Stimulated activated naive B cell treated with anti-CD40 and anti-IgM and Interleukin-4, amounts not matched to agents 10 μg/mL and 1 μg/mL and 100 μg/mL, for 72 hours (primary cell): Measurements from ENCODE around the gene PACS1.

ENCODE experiments used
- ATAC-seq, 2 donors: fragments of 150-1000 bp; cut with Tn5 transposase; replicated peaks; 2 replicates each; pipeline ENCODE4 v1.10.0; 2021; ENCODE audit warnings: moderate library complexity in 1 of 2
- DNase-seq: peaks from one replicate; pipeline ENCODE4 v3.0.0; 2021
- H3K27ac Mint-ChIP-seq: one replicate; pipeline ENCODE4 v1.8.0; 2022; ENCODE audit warnings: mild to moderate bottlenecking, mixed read lengths
- H3K27me3 Mint-ChIP-seq, 2 donors: one replicate each; pipeline ENCODE4 v1.8.0; 2022; ENCODE audit warnings: mixed read lengths in 2 of 2
- H3K36me3 Mint-ChIP-seq, 2 donors: one replicate each; pipeline ENCODE4 v1.8.0; 2022; ENCODE audit warnings: mixed read lengths in 2 of 2, mild to moderate bottlenecking in 1 of 2
- H3K4me1 Mint-ChIP-seq, 2 donors: one replicate each; pipeline ENCODE4 v1.8.0; 2022; ENCODE audit warnings: mixed read lengths in 2 of 2, mild to moderate bottlenecking in 1 of 2
- H3K4me3 Mint-ChIP-seq, 2 donors: one replicate each; pipeline ENCODE4 v1.8.0; 2022; ENCODE audit warnings: mild to moderate bottlenecking in 2 of 2, mixed read lengths in 2 of 2, moderate library complexity in 1 of 2
- H3K9me3 Mint-ChIP-seq, 2 donors: one replicate each; pipeline ENCODE4 v1.8.0; 2022; ENCODE audit warnings: mixed read lengths in 2 of 2, mild to moderate bottlenecking in 1 of 2

PACS1 gene

DNA sequence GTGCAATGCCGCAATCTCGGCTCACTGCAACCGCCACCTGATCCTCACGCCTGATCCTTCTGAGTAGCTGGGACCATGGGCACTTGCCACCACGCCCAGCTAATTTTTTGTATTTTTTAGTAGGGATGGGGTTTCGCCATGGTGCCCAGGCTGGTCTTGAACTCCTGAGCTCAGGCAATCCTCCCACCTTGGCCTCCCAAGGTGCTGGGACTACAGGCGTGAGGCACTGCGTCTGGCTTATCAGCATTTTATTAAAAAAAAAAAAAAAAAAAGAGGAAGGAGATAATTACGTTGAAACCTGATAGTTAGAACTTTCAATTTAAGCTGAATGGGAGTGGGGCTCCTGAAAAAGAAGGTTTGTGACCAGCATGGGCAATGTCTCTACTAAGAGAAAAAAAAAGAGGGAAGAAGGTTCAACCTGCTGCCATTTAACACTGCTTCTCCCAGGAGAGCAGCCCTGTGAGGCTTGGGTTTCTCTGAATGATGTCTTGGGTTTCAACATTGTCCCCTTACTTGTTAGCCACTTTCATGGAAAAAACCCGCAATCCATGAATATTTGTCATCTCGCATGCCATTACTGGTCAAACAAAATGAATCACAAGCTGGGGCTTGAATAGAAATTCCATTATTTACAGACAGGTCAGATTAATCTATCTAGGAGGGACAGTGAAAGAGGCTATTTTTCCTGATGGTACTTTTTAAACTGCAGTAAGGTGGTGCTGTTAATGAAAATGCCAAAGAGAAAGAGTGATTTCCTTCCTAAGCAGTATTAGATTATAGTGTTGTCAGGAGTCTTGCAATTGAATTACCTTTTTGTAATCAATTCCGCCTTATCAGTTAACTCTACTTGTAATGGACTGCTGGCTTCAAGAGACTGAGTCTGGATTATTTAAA is 72.5 kb downstream of the PACS1 start:
- H3K27ac Mint-ChIP-seq: peak overlapping the region; percentile 47
- H3K27me3 Mint-ChIP-seq: no peaks in the 10 kb centered on the region
- peaks cover 19 to 28% of the 10 kb centered on the region in 2 donors for H3K36me3 Mint-ChIP-seq
- peaks cover 45 to 69% of the 10 kb centered on the region in 2 donors for H3K4me1 Mint-ChIP-seq
- ATAC-seq (peak; percentile 38 to 41), DNase-seq (no peak)
- peaks cover 0 to 3% of the 10 kb centered on the region in 2 donors for H3K9me3 Mint-ChIP-seq
- peak overlapping the region; percentile 11 to 71 for H3K4me3 Mint-ChIP-seq

- Mint-ChIP-seq H3K27ac (peak overlapping the region; percentile 56), H3K4me3 (peak overlapping the region in 1 of 2 donors; percentile 11), H3K9me3 (peaks cover 0 to 3% of the 10 kb centered on the region in 2 donors), H3K27me3 (no peaks in the 10 kb centered on the region), H3K36me3 (peaks cover 19 to 28% of the 10 kb centered on the region in 2 donors), H3K4me1 (peaks cover 44 to 66% of the 10 kb centered on the region in 2 donors)
- ATAC-seq: no peak
- DNase-seq: no peak
These were observed 73.1 kb downstream of the PACS1 start for GRCh38 chr11:66143264-66143566.

GRCh38 chr11:66143996-66144678 is 74.1 kb downstream of the PACS1 start:
- peaks cover 40 to 58% of the 10 kb centered on the region in 2 donors for H3K4me1 Mint-ChIP-seq
- DNase-seq: no peak
- ATAC-seq: no peak
- peaks cover 19 to 28% of the 10 kb centered on the region in 2 donors for H3K36me3 Mint-ChIP-seq
- no peaks in the 10 kb centered on the region for H3K27me3 Mint-ChIP-seq
- peak overlapping the region; percentile 3 for H3K27ac Mint-ChIP-seq
- H3K9me3 Mint-ChIP-seq: peaks cover 0 to 3% of the 10 kb centered on the region in 2 donors
- H3K4me3 Mint-ChIP-seq: no peak overlapping the region

DNA sequence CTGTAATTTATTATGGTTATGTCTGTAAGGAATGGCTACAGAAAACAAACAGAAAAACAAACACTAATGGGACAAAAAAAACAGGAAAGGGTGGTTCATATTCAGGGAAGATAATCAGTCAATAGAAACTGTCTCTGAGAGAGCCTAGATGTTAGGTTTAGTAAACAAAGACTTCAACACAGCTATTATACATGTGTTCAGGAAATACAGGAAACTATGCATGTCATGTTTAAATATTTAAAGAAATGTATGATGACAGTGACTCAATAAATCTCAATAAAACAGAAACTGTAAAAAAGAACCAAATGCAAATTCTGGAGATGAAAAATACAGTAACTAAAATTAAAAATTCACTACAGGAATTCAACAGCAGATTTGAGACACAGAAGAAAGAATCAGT is 76.0 kb downstream of the PACS1 start:
- H3K9me3 Mint-ChIP-seq: peaks cover 0 to 3% of the 10 kb centered on the region in 2 donors
- H3K36me3 Mint-ChIP-seq: peaks cover 15 to 32% of the 10 kb centered on the region in 2 donors
- no peak overlapping the region for H3K27ac Mint-ChIP-seq
- H3K4me3 Mint-ChIP-seq: no peak overlapping the region
- no peaks in the 10 kb centered on the region for H3K27me3 Mint-ChIP-seq
- no peak for ATAC-seq
- peaks cover 40 to 67% of the 10 kb centered on the region in 2 donors for H3K4me1 Mint-ChIP-seq
- no peak for DNase-seq

DNA sequence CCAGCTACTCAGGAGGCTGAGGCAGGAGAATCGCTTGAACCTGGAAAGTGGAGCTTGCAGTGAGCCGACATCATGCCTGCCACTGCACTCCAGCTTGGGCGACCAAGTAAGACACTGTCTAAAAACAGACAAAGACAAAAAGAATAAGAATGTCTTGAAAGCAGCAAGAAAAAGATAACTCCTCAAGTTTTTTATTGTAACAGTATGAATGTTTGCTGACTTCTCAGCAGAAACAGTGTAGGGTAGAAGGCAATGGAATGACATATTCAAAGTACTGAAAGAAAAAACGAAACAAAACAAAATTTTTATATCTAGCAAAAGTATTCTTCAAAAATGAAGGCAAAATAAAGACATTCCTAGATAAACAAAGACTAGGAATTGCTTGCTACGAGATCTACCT is 76.9 kb downstream of the PACS1 start:
- Mint-ChIP-seq H3K4me3 (no peak overlapping the region), H3K36me3 (peaks cover 20 to 37% of the 10 kb centered on the region in 2 donors), H3K9me3 (peaks cover 0 to 4% of the 10 kb centered on the region in 2 donors), H3K4me1 (peaks cover 43 to 76% of the 10 kb centered on the region in 2 donors), H3K27ac (no peak overlapping the region), H3K27me3 (no peaks in the 10 kb centered on the region)
- ATAC-seq: no peak
- no peak for DNase-seq

GRCh38 chr11:66150140-66150539 is 80.1 kb downstream of the PACS1 start:
- Mint-ChIP-seq H3K9me3 (peaks cover 6 to 9% of the 10 kb centered on the region in 2 donors), H3K27ac (no peak overlapping the region), H3K36me3 (peaks cover 24 to 36% of the 10 kb centered on the region in 2 donors), H3K4me1 (peaks cover 27 to 54% of the 10 kb centered on the region in 2 donors), H3K4me3 (no peak overlapping the region), H3K27me3 (no peaks in the 10 kb centered on the region)
- DNase-seq (no peak), ATAC-seq (no peak)

- H3K4me1 Mint-ChIP-seq: peaks cover 21 to 48% of the 10 kb centered on the region in 2 donors
- DNase-seq (no peak), ATAC-seq (no peak)
- H3K9me3 Mint-ChIP-seq: peaks cover 6 to 9% of the 10 kb centered on the region in 2 donors
- no peaks in the 10 kb centered on the region for H3K27me3 Mint-ChIP-seq
- H3K4me3 Mint-ChIP-seq: no peak overlapping the region
- peaks cover 24 to 30% of the 10 kb centered on the region in 2 donors for H3K36me3 Mint-ChIP-seq
- H3K27ac Mint-ChIP-seq: peak overlapping the region; percentile 1
These were observed 80.7 kb downstream of the PACS1 start for GRCh38 chr11:66150725-66151124.

GRCh38 chr11:66151273-66151672 is 81.2 kb downstream of the PACS1 start:
- H3K4me3 Mint-ChIP-seq: no peak overlapping the region
- no peak for ATAC-seq
- no peaks in the 10 kb centered on the region for H3K27me3 Mint-ChIP-seq
- DNase-seq: no peak
- H3K4me1 Mint-ChIP-seq: peaks cover 20 to 42% of the 10 kb centered on the region in 2 donors
- peaks cover 6 to 9% of the 10 kb centered on the region in 2 donors for H3K9me3 Mint-ChIP-seq
- peaks cover 23 to 25% of the 10 kb centered on the region in 2 donors for H3K36me3 Mint-ChIP-seq
- no peak overlapping the region for H3K27ac Mint-ChIP-seq

DNA sequence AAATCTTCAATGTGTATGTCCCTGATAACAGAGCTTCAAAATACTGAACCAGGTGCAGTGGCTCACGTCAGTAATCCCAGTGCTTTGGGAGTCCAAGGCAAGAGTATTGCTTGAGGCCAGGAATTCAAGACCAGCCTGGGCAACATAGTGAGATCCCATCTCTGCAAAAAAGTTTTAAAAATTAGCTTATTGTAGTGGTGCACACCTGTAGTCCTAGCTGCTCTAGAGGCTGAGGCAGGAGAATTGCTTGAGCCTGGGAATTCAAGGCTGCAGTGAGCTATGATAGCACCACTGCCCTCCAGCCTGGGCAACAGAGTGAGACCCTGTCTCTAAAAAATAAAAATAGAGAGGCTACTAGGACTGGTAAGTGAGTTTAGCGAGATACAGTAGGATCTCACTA is 84.0 kb downstream of the PACS1 start:
- ATAC-seq (no peak), DNase-seq (no peak)
- H3K4me1 Mint-ChIP-seq: peaks cover 25 to 42% of the 10 kb centered on the region in 2 donors
- H3K27ac Mint-ChIP-seq: no peak overlapping the region
- no peak overlapping the region for H3K4me3 Mint-ChIP-seq
- H3K27me3 Mint-ChIP-seq: no peaks in the 10 kb centered on the region
- H3K36me3 Mint-ChIP-seq: peaks cover 16 to 17% of the 10 kb centered on the region in 2 donors
- H3K9me3 Mint-ChIP-seq: peaks cover 6% of the 10 kb centered on the region in 2 donors

- no peak for ATAC-seq
- peaks cover 6% of the 10 kb centered on the region in 2 donors for H3K9me3 Mint-ChIP-seq
- peaks cover 22 to 32% of the 10 kb centered on the region in 2 donors for H3K4me1 Mint-ChIP-seq
- H3K4me3 Mint-ChIP-seq: no peak overlapping the region
- peaks cover 16 to 17% of the 10 kb centered on the region in 2 donors for H3K36me3 Mint-ChIP-seq
- H3K27me3 Mint-ChIP-seq: no peaks in the 10 kb centered on the region
- DNase-seq: no peak
- H3K27ac Mint-ChIP-seq: no peak overlapping the region
These were observed 85.5 kb downstream of the PACS1 start for GRCh38 chr11:66155387-66156073.

DNA sequence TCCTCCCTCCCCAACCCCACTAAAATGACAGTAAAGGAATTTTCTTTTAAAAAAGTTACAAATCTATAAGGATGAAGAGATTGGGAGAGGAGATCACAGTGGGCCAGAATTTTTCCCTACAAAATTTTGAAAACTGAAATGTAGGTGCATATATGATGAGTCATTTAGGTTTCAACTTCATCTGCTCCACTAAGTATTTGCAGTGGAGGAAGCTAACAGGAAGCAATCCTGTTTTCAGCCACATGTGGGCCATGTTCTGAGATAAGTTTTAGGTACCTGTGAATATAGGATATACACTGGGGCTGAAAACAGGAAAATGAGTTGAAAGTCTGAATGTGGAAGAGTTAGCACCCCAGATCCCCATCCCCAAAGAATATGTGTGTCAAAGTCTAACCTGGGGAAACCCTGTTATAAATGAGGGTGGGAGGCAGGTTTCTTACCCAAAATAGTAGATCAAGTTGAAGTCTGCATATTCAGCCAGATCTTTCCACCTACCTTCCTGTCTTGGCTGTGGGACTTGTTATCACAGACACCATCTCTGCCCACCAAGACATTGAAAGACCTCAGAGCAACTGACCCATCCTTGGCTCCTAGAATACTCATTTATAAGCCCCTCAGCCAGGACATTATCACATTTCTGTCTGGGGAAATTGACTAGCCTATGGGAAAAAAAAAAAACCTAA is 87.3 kb downstream of the PACS1 start:
- ATAC-seq (peak; percentile 21 to 66), DNase-seq (no peak)
- H3K4me3 Mint-ChIP-seq: no peak overlapping the region
- H3K4me1 Mint-ChIP-seq: peaks cover 16 to 27% of the 10 kb centered on the region in 2 donors
- peaks cover 2 to 5% of the 10 kb centered on the region in 2 donors for H3K9me3 Mint-ChIP-seq
- H3K27ac Mint-ChIP-seq: peak overlapping the region; percentile 71
- peaks cover 8 to 9% of the 10 kb centered on the region in 2 donors for H3K36me3 Mint-ChIP-seq
- H3K27me3 Mint-ChIP-seq: no peaks in the 10 kb centered on the region

DNA sequence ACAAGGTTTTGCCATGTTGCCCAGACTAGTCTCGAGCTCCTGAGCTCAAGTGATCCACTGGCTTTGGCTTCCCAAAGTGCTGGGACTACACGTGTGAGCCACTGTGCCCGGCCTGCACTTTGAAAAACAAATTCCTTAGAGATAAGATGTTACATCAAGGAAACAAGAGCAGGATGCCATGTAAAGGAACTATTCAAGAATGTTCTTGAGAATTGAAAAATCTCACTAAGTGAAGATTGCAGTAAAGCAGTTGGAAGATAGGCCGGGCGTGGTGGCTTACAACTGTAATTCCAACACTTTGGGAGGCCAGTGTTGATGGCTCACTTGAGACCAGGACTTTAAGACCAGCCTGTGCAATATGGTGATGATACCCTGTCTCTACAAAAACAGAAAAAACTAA is 88.1 kb downstream of the PACS1 start:
- Mint-ChIP-seq H3K27me3 (no peaks in the 10 kb centered on the region), H3K9me3 (no peaks in the 10 kb centered on the region), H3K27ac (peak overlapping the region; percentile 44), H3K36me3 (peaks cover 4 to 5% of the 10 kb centered on the region in 2 donors), H3K4me3 (no peak overlapping the region), H3K4me1 (peaks cover 12 to 25% of the 10 kb centered on the region in 2 donors)
- ATAC-seq (no peak), DNase-seq (no peak)

DNA sequence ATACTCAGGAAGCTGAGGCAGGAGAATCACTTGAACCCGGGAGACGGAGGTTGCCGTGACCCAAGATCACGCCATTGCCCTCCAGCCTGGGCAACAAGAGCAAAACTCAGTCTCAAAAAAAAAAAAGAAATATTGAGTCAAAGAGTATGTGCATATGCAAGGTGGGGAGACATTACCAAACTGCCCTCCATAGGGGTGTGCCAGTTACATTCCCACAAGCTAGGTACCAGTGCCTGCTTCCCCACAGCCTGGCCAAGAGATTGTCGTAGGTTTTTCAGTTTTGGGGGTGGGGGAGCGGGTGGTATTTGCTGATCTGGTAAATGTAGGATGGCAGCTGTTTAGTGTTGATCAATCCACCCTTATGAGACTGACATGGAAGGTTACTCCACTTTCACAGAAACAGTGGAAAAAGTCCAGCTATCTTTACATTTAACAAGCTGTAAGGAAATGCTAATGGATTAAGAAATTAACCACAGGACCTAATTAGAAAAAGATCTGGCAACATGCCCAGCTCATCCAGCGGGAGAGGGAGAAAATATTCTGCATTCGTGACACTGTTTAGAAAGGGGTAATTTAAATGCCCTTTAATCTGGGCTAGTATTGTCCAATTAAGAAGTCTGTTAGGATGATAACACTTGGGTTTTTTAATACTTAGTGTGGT is 89.4 kb downstream of the PACS1 start:
- H3K27me3 Mint-ChIP-seq: no peaks in the 10 kb centered on the region
- H3K4me3 Mint-ChIP-seq: no peak overlapping the region
- H3K27ac Mint-ChIP-seq: peak overlapping the region; percentile 7
- peaks cover 15 to 25% of the 10 kb centered on the region in 2 donors for H3K4me1 Mint-ChIP-seq
- H3K9me3 Mint-ChIP-seq: no peaks in the 10 kb centered on the region
- DNase-seq (no peak), ATAC-seq (no peak)
- peaks cover 4 to 5% of the 10 kb centered on the region in 2 donors for H3K36me3 Mint-ChIP-seq
